Measurements from ENCODE around the gene C11orf21. TPM values are rescaled to one million over a fixed set of nuclear protein-coding genes. Genes with fewer than 3 reads are reported as not detected.

The C11orf21 gene
- total RNA-seq, 1 donor from 2014 or later, result 39.5 TPM

- intact Hi-C loops (cut with micrococcal nuclease), result loop anchor here (10.0 kb wide), 1 partner anchor 58 kb away; no protein-coding TSS in a partner anchor
Measured at GRCh38 chr11:2262301-2263070, 39.2 kb downstream of the C11orf21 start.

DNA sequence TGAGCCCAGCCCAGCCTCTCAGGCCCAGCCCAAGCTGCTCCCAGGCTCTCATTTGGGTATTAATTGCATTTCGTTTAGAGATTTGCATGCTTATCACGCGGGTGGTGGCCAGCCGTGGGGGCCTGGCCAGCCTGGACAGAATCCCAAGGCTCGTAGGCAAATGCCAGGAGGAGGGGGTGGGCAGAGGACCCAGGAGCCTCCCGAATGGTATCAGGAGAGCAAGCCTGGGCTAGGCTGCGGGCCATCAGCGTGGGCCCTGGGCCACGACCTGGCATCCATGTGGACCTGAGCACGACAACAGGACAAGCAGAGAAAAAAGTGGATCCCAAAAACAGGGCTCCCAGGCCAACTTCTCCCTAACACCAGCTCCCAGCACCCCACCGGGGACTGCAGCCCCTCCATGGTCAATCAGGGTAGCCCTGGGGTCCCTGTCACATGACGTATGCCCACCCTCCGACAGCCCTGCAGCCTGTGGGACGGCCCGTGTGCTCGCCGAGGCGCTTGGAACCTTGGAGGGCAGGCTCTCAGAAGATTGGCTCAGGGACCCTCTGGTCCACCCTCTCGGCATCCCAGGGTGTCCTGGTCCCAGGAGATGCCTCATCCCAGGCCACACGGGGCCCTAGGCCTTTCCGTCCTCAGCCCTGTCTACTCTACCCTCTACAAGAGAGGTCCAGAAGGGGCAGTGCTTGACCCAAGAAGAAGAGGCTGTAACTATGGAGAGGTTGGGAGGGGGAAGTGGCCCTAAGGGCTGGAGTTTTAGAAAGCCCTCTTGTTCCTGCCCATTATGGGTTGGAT, 40.1 kb downstream of the C11orf21 start:
- intact Hi-C loops (cut with micrococcal nuclease), result loop anchor here (10.0 kb wide), 1 partner anchor 57 kb away; no protein-coding TSS in a partner anchor

DNA sequence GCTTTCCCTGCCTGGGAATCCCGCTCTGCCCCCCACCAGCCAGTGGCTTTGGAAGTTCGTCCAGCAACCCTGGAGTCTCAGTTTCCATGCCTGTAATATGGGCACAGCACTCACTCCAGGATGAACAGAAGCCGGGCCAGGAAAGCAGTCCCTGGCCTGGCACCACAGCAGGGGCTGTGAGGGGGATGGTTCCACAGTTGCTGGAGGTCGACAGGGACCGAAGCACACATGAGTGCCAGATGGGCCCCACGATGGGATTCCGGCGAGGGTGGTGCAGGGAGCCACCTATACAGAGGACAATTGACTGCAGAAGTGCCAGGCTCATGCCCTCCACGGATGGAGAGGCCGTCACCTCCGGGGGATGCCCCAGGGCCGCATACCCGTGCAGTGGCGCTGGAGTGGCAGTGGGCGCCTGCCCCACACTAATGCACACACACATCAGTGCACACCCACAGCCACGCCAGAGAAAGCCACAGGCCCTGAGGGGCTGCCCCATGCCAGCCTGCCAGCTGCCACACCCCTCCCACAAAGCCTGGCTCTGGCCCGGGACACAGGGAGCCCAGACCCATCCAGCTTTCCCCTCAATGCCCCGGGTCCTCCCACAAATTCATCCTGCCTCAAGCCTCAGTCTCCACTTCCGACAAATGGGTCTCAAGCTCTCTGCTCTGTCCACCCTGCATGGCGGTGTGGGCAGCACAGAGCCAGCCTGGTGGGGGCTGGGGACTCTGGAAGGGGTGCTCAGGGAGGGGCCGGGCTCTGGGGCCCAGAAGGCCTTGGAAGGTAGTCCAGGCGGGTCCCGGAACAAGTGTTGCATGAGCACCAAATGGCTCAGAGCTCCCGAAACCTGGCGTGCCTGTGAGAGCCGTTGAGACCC, 41.0 kb downstream of the C11orf21 start:
- intact Hi-C loops (cut with micrococcal nuclease), result loop anchor here (10.0 kb wide), 1 partner anchor 56 kb away; no protein-coding TSS in a partner anchor

DNA sequence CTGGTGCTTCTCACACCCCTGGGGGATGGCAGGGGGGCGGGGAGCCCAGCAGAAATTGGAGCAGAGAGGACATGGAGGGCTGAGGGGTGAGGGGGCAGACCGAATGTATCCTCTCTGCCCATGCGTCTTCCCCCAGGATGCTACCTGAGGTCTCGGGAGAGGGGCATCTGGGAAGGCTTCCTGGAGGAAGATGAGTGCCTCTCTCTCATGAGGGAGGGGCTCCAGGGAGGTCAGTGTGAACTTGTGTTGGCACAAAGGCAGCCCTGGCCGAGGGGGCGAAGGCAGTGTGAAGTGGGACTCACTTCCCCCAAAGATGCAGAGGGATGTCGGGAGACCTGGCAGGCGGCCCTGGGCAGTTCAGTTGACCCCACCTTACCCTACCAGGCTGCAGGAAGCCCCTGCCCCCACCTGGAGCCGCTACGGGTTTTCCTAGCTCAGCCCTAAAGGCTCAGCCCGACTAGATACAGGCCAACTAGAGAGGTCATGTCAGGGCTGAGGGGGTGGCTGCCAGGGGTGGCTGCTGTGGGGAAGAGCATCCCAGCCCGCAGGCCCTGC, 41.7 kb downstream of the C11orf21 start:
- intact Hi-C loops (cut with micrococcal nuclease), result loop anchor here (10.0 kb wide), 1 partner anchor 55 kb away; no protein-coding TSS in a partner anchor

DNA sequence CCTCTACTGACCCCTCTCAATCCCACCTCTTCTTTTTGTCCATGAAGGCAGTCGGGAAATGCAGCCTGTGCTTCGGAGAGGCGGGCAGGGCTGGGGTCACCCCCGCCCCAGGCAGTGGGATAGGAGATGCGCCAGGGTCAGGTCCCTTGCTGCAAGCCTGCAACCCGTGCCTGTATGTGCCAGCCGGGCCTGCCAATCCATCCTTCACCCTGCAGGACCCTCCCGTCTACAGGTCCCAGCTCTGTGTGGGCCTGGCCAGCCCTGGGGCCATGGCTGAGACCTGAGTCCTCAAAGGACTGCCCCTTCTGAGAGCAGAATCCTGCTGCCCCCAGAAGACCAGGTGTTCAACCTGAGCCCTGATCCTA, 42.3 kb downstream of the C11orf21 start:
- intact Hi-C loops (cut with micrococcal nuclease), result no loop called here

- intact Hi-C loops (cut with micrococcal nuclease), result no loop called here
Measured at GRCh38 chr11:2258501-2259465, 42.9 kb downstream of the C11orf21 start.

- intact Hi-C loops (cut with micrococcal nuclease), result no loop called here
Measured at GRCh38 chr11:2256951-2257700, 44.6 kb downstream of the C11orf21 start.

DNA sequence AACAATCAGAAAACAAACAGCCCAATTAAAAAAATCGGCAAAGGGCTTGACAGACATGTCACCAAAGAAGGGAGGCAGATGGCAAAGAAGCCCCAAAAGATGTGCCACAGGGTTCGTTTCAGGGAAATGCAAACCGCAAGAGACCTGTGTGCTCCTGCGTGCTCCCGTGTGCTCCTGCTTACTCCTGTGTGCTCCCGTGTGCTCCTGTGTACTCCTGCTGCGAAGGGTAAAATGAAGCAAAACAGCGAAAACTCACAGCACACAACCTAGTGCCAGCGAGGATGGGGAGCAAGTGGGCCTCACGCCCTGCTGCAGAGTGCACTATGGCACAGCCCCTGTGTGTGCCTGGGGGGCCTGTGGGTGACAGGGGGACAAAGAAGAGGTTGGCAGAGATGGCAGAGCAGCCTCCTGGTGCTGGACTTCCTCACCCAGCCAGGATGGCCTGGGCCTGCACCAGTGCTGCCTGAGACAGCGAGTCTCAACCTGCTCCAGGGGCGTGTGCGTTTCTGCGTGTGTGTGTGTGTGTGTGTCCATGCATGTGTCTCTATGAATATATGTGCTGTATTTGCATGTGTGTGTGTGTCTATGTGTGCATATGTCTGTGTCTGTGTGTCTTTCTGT, 45.3 kb downstream of the C11orf21 start:
- intact Hi-C loops (cut with micrococcal nuclease), result no loop called here

GRCh38 chr11:2252018-2252417, 49.7 kb downstream of the C11orf21 start:
- intact Hi-C loops (cut with micrococcal nuclease), result no loop called here

- intact Hi-C loops (cut with micrococcal nuclease), result no loop called here
Measured at GRCh38 chr11:2251138-2251537, 50.6 kb downstream of the C11orf21 start.

GRCh38 chr11:2250485-2250884, 51.2 kb downstream of the C11orf21 start:
- intact Hi-C loops (cut with micrococcal nuclease), result no loop called here

- intact Hi-C loops (cut with micrococcal nuclease), result no loop called here
Measured at GRCh38 chr11:2250041-2250440, 51.7 kb downstream of the C11orf21 start.

- intact Hi-C loops (cut with micrococcal nuclease), result no loop called here
Measured at GRCh38 chr11:2249189-2249916, 52.4 kb downstream of the C11orf21 start.

- intact Hi-C loops (cut with micrococcal nuclease), result no loop called here
Measured at GRCh38 chr11:2248762-2249161, 53.0 kb downstream of the C11orf21 start.

DNA sequence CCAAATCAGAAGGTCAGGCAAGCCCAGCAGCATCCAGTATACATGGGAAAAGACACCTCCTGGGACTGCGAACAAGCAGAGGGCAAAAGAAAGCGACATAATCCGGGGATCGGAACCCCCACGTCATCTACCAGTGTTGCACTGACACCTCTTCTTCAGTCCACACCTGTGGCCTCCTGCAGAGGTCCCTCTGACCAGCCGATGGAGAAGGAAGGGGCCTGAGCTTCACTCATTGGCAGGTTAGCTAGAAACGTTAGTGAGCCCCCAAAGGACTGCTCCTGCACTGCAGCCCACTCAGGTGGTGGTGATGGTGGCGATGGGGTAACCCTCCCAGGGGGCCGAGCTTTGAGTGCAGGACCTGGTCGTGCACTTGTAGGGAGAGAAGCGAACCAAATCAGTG, 53.5 kb downstream of the C11orf21 start:
- intact Hi-C loops (cut with micrococcal nuclease), result no loop called here

DNA sequence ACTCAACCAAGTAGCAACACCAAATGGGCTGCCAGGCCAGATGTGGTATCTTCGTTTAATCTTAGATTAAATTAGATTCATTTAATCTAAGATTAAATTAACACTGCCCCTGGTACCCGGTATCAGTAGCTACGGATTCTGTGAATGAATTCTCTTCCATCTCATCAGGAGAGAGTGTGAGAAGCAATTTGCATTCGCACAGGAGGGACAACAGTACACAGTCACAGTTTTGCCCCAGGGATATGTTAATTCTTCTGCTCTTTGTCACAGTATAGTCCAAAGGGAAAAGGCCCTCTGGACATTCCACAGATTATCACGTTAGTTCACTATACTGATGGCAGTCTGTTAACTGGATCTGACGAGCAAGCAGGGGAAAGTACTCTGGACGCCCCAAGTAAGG, 54.2 kb downstream of the C11orf21 start:
- intact Hi-C loops (cut with micrococcal nuclease), result no loop called here

Data from T-helper 2 cell treated with Interferon-gamma antibody and Interleukin-4, amounts not matched to agents 100 ng/mL and 5 ng/mL, for 36 hours (primary cell).